ENCODE measurements around the gene RAD51B.

RAD51B gene

DNA sequence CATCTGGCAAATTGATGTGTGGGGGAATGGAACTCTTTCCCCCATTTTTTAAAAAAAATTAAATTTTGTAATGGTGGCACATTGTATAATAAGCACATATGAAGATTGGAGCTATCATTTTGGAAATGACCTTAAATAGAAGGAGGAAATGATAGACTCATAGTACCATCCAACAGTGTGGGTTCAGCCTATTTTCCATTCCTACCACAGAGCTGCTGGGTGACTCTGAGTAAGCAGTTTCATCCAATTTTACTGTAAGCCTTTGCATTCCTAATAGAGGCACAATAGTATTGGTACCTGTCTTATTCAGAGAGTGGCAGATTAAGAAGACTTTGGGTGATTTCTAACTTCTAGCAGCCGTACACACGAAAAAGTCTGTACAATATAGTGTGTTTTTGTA is 304.5 kb downstream of the RAD51B start:
- FAIRE-seq, result no peak
- no peak for DNase-seq (ENCODE audit: insufficient read length)
- TF ChIP-seq TAF1 (IDR thresholded peaks at IDR 0.05; ENCODE audit: borderline replicate concordance, low read depth, low read length) (no peak), POLR2A (IDR thresholded peaks at IDR 0.05; ENCODE audit: low read depth, low read length) (no peak), POLR2AphosphoS5 (IDR thresholded peaks at IDR 0.05; ENCODE audit: low read depth, low read length) (no peak)

DNA sequence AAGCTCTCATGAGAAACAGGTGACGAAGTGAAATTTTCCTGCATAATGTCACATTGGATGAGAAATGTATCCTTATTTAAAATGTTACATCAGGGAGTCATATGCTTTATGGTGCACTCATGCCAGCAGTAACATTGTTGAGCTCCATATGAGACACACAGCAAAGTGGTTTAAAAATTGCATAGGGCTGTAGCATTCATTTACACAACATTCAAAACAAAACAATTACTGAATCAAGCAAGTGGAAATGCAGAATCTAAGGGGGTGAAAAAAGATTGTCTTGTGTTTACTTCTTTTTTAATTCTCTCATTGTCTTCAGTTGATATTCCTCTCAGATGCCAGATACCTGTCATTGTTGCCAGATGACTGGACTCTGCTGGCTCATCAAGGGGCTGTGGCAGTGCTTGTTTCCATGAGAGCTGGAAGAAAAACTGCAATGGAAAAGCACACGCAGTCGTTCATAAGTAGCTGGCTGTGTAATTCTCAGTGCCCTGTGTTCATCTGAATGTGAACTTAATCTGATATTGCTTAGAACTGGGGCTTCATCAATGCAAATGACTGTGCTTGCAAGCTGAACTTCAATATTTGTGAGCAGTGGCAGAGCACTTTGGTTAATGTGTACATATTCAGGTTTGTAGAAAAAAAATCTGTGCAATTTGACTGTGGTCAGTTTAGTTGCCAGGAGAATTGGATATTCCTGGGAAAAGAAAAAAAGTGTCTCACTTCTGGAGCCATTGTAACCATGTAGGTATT is 305.6 kb downstream of the RAD51B start:
- FAIRE-seq (no peak), DNase-seq (ENCODE audit: insufficient read length) (no peak)
- TF ChIP-seq TAF1 (IDR thresholded peaks at IDR 0.05; ENCODE audit: borderline replicate concordance, low read depth, low read length) (no peak), POLR2AphosphoS5 (IDR thresholded peaks at IDR 0.05; ENCODE audit: low read depth, low read length) (no peak), POLR2A (IDR thresholded peaks at IDR 0.05; ENCODE audit: low read depth, low read length) (no peak)

DNA sequence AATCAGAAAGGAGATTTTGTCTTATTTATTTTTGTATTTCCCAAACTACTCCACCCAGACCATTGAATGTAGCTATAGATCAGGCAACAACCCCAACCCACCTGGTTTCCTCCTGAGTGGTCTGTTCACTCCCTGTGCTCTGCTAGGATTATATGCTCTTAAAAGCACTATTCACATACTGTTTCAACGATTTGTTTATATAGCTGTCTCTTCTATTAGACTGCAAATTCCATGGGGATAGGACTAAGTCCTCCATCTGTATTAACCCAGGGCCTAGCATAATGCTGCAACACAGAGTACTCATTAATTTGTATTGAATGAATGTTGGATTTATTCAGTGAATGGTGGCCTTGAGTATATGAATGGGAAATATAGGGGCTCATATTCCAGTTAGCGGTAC is 307.6 kb downstream of the RAD51B start:
- no peak for DNase-seq (ENCODE audit: insufficient read length)

DNA sequence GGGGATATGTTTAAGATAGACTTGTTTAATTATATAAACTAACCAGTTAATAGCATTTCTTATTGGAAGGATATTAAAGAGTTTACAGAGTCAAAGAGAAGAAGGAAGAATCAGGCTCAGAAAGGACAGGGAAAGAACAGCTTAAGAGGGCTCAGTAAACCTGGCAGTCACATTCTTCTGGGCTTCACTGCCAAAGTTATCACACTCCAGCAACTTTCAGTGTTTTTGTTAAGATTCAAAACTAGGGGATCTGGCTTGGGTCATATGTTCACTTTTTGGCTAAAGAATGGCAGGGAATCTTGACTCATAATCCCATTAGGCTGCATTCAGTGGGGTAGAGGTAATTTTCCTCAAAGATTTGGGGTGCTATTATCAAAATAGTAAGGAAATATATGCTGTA is 312.3 kb downstream of the RAD51B start:
- DNase-seq (ENCODE audit: insufficient read length) (no peak), FAIRE-seq (no peak)
- no peak for TF ChIP-seq TAF1 (IDR thresholded peaks at IDR 0.05; ENCODE audit: borderline replicate concordance, low read depth, low read length)
- no peak for TF ChIP-seq POLR2A (IDR thresholded peaks at IDR 0.05; ENCODE audit: low read depth, low read length)
- TF ChIP-seq POLR2AphosphoS5 (IDR thresholded peaks at IDR 0.05; ENCODE audit: low read depth, low read length), result no peak

More for the DNA sequence above, 307.6 kb downstream of the RAD51B start:
- TF ChIP-seq POLR2AphosphoS5 (IDR thresholded peaks at IDR 0.05; ENCODE audit: low read depth, low read length) (no peak), TAF1 (IDR thresholded peaks at IDR 0.05; ENCODE audit: borderline replicate concordance, low read depth, low read length) (no peak), POLR2A (IDR thresholded peaks at IDR 0.05; ENCODE audit: low read depth, low read length) (no peak)
- no peak for FAIRE-seq

GRCh38 chr14:68132563-68133121 is 313.1 kb downstream of the RAD51B start:
- DNase-seq (ENCODE audit: insufficient read length), result no peak
- FAIRE-seq, result no peak
- TF ChIP-seq TAF1 (IDR thresholded peaks at IDR 0.05; ENCODE audit: borderline replicate concordance, low read depth, low read length) (no peak), POLR2AphosphoS5 (IDR thresholded peaks at IDR 0.05; ENCODE audit: low read depth, low read length) (no peak), POLR2A (IDR thresholded peaks at IDR 0.05; ENCODE audit: low read depth, low read length) (no peak)

DNA sequence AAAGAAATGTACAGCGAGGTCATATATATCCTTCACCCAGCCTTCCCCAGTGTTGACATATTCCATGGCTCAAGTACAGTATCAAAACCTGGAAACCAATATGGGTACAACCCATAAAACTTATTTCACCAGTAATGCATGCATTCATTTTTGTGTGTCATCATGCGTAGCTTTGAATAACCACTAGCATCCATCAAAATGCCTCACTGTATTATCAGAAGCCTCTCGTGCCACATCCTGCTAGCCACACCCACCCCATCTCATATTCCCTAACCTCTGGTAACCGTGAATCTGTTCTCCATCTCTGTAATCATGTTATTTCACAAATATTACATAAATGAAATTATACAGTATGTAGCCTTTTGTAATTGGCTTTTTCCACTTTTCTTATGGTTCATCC is 314.3 kb downstream of the RAD51B start:
- DNase-seq (ENCODE audit: insufficient read length) (no peak), FAIRE-seq (no peak)
- no peak for TF ChIP-seq POLR2A (IDR thresholded peaks at IDR 0.05; ENCODE audit: low read depth, low read length)
- no peak for TF ChIP-seq TAF1 (IDR thresholded peaks at IDR 0.05; ENCODE audit: borderline replicate concordance, low read depth, low read length)
- TF ChIP-seq POLR2AphosphoS5 (IDR thresholded peaks at IDR 0.05; ENCODE audit: low read depth, low read length), result no peak

- FAIRE-seq (no peak), DNase-seq (ENCODE audit: insufficient read length) (no peak)
- no peak for TF ChIP-seq POLR2AphosphoS5 (IDR thresholded peaks at IDR 0.05; ENCODE audit: low read depth, low read length)
- no peak for TF ChIP-seq POLR2A (IDR thresholded peaks at IDR 0.05; ENCODE audit: low read depth, low read length)
- TF ChIP-seq TAF1 (IDR thresholded peaks at IDR 0.05; ENCODE audit: borderline replicate concordance, low read depth, low read length), result no peak
These were observed 315.4 kb downstream of the RAD51B start for GRCh38 chr14:68135028-68135427.

DNA sequence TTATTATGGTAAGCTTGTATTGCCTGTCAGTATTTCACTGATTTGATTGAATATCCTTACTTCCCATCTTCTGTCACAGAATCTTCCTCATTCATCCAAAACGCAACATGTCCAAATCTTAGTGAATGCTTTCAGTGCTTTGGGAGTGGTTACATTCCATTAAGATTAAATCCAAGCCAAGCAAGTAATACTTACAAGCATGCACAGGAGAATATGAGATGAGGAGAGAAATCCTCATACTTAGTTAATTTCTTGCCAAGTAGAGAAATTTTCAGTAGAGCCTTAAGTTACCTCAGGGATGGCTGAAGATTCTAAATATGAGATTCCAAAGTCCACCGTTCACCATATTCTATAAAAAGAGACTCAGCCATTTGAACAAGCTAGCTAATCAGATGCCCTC is 316.0 kb downstream of the RAD51B start:
- FAIRE-seq (no peak), DNase-seq (ENCODE audit: insufficient read length) (no peak)
- TF ChIP-seq POLR2AphosphoS5 (IDR thresholded peaks at IDR 0.05; ENCODE audit: low read depth, low read length), result no peak
- TF ChIP-seq TAF1 (IDR thresholded peaks at IDR 0.05; ENCODE audit: borderline replicate concordance, low read depth, low read length), result no peak
- TF ChIP-seq POLR2A (IDR thresholded peaks at IDR 0.05; ENCODE audit: low read depth, low read length), result no peak

DNA sequence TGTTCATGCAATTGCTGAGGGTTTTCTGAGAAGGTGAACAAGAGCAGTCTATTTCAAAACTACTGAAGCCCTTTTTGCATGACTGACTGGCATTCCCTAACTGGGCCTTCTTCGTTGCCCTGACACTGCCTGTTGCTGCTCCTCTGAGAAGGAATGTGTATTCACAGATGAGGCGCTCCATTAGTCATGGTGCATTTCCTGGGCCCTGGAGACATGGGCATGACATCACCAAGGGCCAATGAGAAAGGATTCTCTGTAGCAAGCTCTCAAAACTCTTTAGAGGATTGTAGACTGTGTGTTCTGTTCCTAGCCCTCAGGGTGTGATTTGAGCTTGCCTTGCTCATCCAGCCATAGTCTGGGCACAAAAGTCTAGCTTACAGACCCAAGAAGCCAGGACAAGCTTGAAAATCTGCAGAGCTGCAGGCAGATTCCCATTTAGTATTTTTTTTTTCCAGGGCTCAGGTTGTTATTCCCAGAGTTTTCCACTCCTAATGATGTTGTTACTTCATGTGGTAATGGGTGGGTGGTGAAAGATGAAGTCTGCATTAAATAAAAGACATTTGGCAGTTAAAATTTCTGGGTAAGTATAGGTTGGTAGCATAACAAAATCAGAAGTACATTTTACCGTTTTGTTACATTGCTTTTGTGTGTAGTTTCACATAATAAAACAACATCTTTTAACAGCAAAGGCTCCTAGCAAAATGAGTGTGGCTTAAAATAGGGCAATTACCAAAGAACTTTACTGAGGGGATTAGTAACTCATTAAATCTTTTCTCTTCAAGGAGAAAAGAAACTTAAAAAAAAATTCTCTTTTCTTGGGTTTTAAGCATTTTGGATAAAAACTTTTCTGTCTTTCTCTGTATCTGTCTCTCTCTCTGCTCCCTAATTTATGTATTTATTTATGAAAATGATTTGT is 318.4 kb downstream of the RAD51B start:
- no peak for FAIRE-seq

GRCh38 chr14:68139431-68140075 is 320.0 kb downstream of the RAD51B start:
- DNase-seq (ENCODE audit: insufficient read length), result no peak
- TF ChIP-seq TAF1 (IDR thresholded peaks at IDR 0.05; ENCODE audit: borderline replicate concordance, low read depth, low read length), result no peak
- no peak for TF ChIP-seq POLR2A (IDR thresholded peaks at IDR 0.05; ENCODE audit: low read depth, low read length)
- TF ChIP-seq POLR2AphosphoS5 (IDR thresholded peaks at IDR 0.05; ENCODE audit: low read depth, low read length), result no peak
- no peak for FAIRE-seq

More for the DNA sequence above, 318.4 kb downstream of the RAD51B start:
- DNase-seq (ENCODE audit: insufficient read length), result no peak
- TF ChIP-seq TAF1 (IDR thresholded peaks at IDR 0.05; ENCODE audit: borderline replicate concordance, low read depth, low read length) (no peak), POLR2AphosphoS5 (IDR thresholded peaks at IDR 0.05; ENCODE audit: low read depth, low read length) (no peak), POLR2A (IDR thresholded peaks at IDR 0.05; ENCODE audit: low read depth, low read length) (no peak)

Measured in GM12892 (cell line).